GM21529 (cell line): Measurements from ENCODE around the gene HOXD10.

ENCODE experiments used
- ATAC-seq: cut with Tn5 transposase; IDR thresholded peaks from one replicate; pipeline ENCODE4 v1.9.1; 2021; ENCODE audit not compliant: unreplicated experiment

Gene HOXD10

DNA sequence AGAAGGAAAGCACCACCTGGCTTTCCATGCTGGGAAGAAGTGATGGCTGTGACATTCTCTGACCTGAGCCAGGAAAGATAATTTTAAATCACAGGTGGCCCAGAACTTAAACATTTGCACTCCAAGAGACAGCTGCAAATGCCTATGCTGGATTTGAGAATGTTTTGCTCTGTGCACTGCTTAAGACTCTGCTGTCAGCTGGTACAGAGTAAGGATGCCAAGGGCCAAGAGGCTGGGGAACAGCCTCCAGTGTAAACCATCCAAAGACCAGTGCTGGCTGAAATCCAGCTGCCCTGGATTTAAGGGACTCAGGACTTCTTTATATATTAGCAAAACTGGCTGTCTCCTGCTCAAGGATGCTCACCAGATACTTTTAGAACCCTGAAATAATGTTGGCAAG lies 16.8 kb downstream of the HOXD10 start:
- no peak for ATAC-seq

DNA sequence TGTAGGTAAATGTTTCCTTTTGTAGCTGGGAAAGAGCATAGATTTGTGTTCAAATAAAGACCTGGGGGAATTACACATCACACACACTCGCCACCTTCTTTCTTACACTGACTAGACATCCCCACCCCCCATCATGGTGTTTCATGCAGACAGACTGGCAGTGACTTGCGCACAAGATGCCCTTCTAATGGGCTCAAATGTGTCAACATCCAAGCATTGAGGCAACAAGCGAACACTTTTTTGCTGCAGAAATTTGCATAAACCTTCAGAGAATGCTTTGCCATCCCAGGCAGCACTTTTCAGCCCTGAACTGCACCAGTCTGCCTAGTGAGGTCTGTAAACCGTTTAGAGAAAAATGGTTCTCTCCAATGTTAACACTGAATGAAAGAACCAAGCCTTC lies 17.5 kb downstream of the HOXD10 start:
- no peak for ATAC-seq

DNA sequence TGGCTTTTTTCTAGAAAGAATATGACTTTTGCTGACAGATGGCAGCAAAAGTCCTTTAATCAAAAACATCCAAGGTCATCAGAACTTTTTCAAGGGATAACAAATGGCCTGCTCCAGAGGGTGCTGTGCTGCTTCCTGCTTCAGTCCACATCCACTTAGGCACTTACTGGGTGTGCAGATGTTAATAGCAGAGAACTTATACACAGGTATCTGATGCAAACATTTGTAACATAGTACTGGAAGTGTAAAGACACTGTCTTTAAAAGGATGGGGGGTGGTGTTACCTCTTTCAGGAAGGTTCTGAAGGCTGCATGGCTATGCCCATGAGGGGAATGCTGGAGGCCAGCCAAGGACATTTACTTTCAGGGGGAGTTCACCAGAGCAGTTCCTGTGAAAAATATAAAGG lies 18.5 kb downstream of the HOXD10 start:
- no peak for ATAC-seq

DNA sequence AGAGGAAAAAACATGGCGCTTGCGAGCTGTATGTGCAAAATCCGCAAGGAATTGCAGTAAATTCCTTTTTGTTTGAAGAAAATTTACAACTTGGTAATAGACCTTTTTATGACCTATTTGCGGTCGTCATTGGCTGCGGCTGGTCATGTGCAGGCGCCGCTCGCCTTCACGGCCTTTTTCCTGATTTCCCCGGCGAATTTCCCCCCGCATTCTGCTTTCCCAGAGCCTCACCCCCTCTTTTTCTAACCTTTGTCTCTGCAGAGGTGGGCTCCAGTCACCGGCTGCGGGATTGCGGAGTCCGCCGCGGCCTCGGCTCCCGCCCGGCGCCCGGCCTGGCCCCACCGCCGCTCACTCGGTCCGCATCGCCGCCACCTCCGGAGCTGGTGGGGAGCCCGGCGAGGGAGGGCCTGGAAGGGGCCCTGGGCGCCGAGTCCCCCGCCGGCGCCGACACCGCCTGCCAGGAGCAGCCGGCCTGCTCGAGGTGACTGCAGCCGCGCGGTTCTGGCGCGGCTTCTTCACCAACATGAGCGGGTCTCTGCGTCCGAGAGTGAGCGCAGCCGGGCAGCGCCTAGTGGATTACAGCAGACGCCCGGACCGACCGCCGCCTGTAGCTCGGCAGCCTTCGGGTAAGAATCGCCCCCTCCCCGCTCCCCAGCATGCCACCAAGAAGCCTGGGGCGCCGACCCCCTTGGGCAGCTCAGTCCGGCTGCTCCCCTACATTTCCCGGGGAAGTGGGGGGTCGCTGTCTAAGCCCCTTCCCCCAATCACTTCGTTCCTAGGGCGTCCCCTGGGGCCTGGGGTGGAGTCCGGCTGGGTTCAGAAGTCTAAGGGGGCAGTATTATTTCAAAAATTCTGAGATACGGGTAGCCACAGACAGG lies 20.0 kb downstream of the HOXD10 start:
- ATAC-seq, result no peak

DNA sequence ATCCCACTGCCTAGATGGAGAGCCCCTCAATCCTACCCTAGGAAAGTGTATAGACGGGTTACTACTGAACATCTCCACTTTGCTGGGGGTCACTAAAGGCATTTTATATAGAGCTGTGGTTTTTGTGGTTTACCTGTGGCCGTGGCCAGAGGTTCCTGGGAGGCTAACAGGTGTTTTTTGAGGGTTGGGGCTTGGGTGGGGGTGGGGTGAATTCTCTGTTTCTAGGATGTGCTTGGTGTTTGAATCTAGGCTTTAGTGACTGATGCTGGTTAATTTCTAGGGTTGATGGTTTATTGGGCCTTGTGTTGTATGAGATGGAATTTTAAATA lies 20.6 kb downstream of the HOXD10 start:
- ATAC-seq, result no peak

DNA sequence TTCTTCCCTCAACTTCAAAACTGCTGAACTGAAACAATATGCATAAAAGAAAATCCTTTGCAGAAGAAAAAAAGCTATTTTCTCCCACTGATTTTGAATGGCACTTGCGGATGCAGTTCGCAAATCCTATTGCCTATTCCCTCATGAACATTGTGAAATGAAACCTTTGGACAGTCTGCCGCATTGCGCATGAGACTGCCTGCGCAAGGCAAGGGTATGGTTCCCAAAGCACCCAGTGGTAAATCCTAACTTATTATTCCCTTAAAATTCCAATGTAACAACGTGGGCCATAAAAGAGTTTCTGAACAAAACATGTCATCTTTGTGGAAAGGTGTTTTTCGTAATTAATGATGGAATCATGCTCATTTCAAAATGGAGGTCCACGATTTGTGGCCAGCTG lies 21.3 kb downstream of the HOXD10 start:
- ATAC-seq, result no peak

DNA sequence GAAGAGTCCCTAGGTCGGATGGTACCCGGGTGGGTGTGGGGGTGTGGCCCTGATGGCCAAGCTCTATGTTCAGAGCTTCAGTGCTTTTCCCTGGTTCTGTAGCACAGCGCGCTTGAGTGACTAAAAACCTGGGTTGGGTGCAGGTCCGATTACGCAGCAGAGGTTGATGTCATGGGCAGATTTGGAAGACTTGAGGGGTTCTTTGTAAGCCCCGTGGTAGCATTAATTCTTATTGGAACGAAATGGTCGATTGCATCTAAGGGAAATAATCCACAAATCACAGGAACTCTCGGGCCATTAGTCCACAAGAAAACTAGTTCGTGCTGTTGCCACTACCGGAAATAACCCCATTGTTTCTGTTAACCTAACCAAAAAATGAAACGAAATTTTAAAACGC lies 21.9 kb downstream of the HOXD10 start:
- no peak for ATAC-seq

DNA sequence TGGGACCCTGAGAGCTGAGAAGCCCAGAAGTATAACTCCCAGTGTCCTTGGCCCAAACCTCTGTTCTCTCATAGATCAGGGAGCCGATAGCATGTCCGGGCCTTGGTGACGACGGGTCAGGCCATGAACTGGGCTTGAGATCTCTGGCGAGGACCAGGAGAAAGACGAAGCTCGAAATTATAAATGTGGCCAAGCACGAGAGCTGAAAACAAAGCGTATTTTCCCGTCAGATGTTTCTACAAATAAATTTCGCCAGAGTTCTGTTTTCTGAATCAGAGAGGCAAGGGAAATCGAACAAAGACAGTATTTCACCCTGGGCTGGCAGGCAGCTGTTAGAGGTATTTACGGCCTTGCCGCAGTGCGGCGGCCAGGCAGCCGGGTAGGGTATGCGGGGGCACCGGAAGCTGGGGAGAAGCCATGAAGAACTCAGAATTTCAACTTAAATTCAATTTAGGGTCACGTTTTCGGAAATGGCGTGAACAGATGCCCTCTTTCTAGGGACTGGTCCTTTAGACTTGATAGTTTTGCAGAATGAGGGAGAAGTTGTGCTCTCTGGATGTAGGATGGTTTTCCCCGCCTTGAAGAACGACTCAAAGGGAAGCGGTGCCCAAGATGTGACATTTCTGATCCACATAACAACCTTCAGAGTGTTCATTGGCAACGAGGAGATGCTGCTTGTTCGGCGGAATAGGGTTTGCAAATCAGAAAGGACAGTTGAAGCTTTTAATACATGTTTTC lies 22.5 kb downstream of the HOXD10 start:
- no peak for ATAC-seq

DNA sequence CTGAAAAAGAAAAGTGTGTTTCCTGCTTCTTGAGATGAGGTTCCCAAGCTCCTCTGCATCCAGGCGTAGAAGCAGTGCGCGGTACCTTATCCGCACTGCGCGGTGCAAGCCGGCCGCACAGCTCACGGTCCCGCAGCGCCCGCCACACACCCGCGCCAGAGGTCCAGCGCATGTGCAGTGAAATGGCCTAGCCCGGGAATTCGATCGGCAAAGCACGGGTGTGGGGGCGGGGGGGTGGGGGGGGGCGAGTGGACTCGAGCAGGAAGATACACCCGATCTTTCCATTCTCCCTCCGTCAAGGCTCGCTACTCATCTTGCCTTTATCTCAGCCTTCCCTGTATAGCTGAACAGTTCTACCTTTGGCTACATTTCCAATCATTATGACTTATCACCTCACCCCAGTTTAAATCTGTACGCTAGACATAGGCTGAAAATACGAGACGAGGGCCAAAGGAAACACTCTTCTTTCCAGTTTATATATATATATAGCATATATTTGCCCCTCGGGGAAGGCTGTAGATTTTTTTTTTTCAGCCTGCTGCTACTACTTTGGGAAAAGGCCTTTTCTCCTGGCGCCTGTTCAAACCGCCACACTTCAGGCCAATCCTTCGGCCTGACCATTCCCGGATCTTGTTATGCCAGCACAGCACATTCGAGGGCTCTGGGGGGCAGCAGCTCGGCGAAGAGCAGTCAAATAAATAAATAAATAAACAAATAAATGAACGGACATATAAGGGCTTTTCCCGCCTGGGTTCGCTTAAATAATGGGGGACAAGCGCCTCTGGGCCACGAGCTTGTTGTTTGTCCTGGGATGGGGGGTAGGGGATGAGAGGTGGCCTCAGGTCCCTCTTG lies 23.3 kb downstream of the HOXD10 start:
- ATAC-seq, result no peak

DNA sequence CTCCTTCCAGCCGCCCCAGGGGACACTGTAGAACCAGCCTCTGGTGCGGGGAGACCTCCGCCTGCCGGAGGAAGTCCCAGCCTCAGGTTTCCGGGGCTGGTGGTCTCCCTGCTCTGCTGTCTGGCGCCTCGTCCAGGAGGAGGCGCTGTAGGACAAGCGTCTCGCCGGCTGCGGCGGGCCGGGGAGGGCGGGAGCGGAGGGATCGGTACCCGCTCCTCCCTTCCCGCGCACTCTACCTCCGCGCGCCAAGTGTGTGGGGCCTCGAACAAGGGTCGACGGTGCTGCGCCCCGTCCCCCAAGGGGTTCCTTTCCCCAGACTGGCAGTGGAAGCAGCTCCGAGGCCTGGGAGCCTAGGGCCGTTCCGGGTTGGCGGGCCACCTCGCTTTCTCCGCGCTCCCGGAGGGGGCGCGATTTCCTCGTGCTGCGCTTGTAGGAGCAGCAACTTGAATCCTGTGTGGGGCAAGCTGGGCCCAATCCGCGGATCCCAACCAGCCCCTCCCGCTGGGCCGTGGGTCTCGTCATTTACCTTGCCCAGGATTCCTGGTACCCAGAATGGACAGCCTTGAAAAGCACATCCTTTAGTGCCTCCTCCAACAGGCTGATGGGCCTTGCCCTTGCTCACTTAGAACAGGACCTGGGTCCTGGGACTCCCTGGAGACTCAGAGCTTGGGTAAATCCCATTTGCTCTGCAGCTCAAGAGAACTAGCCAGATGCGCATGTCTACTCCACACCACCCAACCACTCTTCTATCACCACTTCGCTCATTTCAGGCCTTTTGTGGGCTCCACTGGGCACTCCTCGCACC lies 24.1 kb downstream of the HOXD10 start:
- peak; percentile 88 for ATAC-seq

DNA sequence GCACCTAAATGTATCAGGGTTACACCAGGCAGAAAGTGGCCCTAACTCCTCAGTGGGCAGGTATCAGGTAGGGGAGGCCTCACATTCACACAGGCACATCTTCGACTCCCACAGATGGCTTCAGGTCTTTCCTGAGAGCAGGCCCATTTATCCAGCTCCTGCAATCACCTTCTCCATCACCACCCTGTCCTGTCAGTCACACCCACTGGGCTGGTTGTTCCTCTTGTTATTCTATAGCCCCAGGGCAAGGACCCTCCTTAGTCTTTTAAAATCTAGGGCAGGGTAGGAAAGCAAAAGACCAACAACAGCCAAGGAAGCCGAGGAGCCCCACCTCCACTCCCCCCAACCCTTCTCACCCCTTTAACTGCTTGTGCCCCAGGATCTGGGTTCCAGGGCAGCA lies 25.7 kb downstream of the HOXD10 start:
- no peak for ATAC-seq

DNA sequence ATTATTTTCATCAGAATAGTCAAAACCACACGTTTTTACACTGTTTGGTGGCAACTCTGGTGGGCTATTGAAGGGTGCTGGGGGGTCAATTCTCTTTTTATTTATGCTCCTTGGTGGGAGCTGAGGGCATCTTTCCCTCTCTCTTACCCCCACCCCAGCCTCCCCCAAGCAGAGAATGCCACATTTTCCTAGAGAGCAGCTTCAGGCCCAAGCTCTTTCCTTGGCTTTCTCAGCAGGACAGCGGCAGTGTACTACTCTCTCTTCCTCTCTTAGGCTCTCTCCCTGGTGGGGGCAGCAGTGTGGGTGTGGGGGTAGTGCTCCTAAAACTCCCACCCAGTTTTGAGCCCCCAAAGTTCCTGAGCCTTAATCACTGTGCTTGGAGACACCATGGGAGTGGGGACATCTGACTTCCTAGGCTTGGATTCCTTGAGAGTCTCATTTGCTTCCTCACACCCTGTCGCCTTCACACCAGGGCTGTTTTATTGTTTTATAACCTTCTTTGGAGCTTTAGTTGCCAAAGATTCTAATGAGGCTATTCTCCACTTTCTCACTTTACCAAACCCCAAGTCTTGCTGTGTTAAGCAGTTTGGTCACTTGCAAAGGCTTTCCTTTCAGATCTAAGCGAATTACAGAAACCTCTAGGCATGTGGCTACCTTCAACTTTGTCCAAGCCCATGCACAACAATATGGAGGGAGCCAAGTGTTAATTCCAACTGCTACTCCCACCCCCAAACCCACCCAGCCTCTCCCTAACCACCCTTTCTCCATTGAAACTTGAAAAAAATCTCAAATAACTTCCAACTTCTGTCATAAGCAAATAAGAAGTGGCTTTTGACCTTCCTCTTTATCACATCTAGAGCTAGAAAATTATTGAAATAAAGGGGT lies 28.7 kb downstream of the HOXD10 start:
- ATAC-seq, result no peak

DNA sequence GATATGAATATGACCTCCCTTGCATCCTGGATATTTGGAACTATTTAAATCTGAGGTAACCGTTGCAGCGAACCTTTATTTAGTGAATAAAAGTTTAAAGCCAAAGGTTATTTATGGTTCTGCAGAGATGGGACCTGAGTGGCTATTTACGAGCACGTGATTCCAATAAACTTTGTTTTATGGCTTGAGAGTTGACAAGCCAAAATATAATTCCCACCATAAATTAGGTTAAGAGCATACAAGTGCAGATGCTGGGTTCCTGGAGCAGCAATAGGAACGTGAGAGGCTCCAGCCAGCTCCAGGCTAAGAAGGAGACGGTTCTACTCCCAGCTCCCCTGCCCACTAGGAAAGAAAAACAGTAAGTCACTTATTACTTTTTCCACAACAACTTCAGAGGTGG lies 29.5 kb downstream of the HOXD10 start:
- ATAC-seq, result no peak

DNA sequence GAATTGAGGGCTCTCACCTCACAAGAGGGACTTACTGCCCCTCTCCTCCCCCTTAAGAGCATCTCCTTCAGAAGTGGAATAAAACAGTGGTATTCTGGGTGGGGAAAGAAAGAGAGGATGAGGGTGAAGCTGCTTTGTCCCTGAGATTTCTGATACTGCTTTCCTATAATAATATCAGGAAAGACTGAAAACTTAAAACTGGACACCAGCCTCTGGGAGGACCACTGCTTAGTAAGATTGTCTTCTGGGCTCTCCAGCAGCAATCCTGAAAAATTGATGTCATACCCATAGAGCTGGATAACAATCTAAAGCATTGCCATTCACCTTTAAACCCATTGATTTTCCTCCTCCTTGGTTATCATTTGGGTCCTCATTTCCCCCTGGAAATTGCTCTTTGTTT lies 30.1 kb downstream of the HOXD10 start:
- no peak for ATAC-seq

DNA sequence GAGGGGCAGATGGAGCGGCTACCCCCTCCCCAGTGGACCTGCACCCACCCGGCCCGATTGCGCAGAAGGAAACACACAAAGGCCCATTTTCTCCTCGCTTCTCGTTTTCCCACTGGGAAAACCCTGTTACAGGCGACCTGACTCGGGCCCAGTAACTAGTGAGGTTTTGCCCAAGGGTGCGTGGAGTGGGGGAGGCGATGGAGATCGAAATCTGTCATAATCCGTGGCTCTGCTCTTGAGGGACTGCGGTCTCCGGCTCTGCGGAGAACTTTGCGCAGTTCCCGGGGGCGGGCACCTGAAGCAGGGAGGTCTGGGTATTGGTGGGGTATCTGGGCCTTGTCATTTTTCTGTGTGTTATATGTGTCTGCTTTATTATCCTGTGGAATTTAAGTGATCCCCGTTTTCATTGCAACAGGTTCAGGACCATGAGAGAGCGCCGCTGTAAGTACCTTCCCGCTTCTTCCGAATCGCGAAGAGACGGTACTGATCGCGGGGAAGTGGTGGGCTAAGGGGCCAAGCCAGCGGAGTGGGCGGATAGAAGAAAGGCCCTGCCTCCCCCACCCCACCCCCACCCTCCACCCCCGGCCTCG lies 30.7 kb downstream of the HOXD10 start:
- no peak for ATAC-seq

DNA sequence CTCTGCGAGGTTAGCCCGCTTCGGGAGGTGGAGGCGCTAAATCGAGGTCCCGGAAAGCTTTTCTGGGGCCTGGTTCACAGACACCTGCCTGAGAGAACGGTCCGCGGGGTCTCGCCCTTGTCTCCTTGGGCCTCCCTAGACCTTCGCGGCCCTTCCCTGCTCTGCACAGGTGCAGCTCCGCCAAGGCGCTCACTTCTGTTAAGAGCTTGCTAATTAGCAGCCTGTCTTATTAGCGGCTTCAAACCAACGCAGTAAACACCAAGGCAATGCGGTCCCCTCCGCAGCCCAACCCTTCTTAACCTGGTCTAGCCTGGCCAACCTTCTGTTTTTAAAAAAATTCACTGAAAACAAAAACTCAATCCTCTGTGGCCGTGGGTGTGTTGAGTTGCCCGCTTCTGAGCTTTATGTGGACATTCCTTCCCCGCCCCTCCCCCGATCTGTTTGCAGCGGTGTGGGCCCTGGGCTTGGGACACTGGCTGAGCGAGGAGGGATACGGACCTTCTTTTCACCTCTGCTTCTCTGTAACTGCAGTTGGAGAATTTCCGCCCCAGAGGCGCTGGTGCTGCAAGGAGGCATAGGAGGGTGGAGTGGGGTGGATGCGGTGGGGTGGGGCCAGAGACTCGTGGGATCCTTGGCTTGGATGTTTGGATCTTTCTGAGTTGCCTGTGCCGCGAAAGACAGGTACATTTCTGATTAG lies 31.4 kb downstream of the HOXD10 start:
- no peak for ATAC-seq

DNA sequence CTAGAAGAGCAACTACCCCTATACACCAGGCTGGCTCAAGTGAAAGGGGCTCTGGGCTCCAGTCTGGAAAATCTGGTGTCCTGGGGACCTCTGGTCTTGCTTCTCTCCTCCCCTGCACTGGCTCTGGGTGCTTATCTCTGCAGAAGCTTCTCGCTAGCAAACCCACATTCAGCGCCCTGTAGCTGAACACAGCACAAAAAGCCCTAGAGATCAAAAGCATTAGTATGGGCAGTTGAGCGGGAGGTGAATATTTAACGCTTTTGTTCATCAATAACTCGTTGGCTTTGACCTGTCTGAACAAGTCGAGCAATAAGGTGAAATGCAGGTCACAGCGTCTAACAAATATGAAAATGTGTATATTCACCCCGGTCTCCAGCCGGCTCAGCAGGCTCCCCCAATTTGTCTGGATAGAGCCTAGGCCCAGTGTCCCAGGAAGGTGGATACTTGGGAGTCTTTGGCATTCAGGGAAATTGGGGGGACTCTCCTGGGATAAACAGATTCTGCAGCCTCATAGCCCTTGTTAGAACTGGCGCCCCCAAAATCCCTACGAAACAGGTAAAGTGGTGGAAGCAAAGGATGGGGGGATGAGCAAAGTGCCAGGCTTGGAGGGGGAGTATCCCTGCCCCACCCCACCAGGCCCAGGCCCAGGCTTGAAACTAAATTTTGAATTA lies 32.3 kb downstream of the HOXD10 start:
- ATAC-seq, result no peak

DNA sequence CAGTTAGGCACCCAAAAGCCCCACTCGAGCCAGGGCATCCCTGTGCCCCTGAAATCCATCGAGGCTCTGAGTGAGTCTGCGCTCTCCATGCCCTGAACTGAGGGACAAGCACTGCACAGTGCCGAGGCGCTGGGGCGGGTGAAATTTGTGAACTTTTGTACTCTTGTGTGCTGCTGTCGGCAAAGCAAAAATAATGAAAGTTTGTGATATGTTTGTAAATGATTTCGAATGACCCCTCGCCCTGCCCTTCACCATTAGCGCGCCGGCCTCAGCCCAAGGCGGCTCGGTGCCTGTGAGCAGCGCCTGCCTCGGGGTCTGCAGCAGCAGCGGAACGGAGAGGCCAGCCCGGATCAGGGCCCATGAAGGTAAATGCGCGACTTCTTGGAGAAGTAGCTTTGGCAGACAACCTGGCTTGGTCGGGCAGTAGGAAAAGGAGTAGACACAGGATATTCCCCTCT lies 32.9 kb downstream of the HOXD10 start:
- no peak for ATAC-seq
